K562 (cell line): Measurements from ENCODE around the gene PTPN12. TPM values are rescaled to one million over a fixed set of nuclear protein-coding genes. Genes with fewer than 3 reads are reported as not detected.

Experiments
- ATF7 ChIP-seq: fragments of 450-650 bp; IDR thresholded peaks from 2 replicates; pipeline ENCODE4 v1.7.1; 2014; ENCODE audit warnings: mild to moderate bottlenecking, moderate library complexity
- GTF2A2 ChIP-seq: IDR thresholded peaks from 2 replicates; pipeline ENCODE4 v1.6.1; 2016; ENCODE audit warnings: mild to moderate bottlenecking, missing genetic modification characterization, missing compliant biosample characterization
- HDAC8 ChIP-seq: fragments of 450-650 bp; IDR thresholded peaks from 2 replicates; pipeline ENCODE4 v1.6.1; 2016; ENCODE audit warnings: mild to moderate bottlenecking, missing genetic modification characterization, moderate library complexity, missing compliant biosample characterization
- KLF6 ChIP-seq: fragments of 250-450 bp; sonication (Bioruptor Pico); IDR thresholded peaks from 2 replicates; pipeline ENCODE4 v1.4.0; 2020; ENCODE audit warnings: mild to moderate bottlenecking, moderate library complexity, borderline replicate concordance
- ZNF175 ChIP-seq: fragments of 200-800 bp; sonication (Bioruptor generic); IDR thresholded peaks from 2 replicates; pipeline ENCODE4 v1.6.1; 2016; ENCODE audit warnings: low read depth, mild to moderate bottlenecking, missing genetic modification characterization, missing compliant biosample characterization
- ZNF79 ChIP-seq: fragments of 250-450 bp; sonication (Bioruptor Pico); IDR thresholded peaks from 2 replicates; pipeline ENCODE4 v1.4.0; 2020; ENCODE audit warnings: low read depth, mild to moderate bottlenecking, moderate library complexity
- polyA plus RNA-seq, 8 experiments: library from polyadenylated mRNA; depleted of rRNA in 4 of 8; stranded (reverse) in 5 of 8; unstranded in 3 of 8; fragments of >200 nt; fragmentation: Nextera tagmentation in 2 of 8; fragmentation: Illumina TruSeq in 1 of 8; extraction: Ambion mirVana in 2 of 8; extraction: Trizol in 1 of 8; gene quantifications; 2 replicates each; pipeline versions ENCODE4 v1.2.1 to v1.2.3, GENCODE V29; 2011 to 2014; ENCODE audit warnings: inconsistent platforms in 1 of 8, missing spikeins in 1 of 8
- total RNA-seq, 7 experiments: library from RNA; depleted of rRNA in 6 of 7; stranded (reverse); fragments of >200 nt in 6 of 7; fragmentation: Illumina TruSeq in 2 of 7; extraction: Trizol in 2 of 7; gene quantifications; 2 replicates each; pipeline versions ENCODE4 v1.2.1 to v1.2.3, GENCODE V29; 2011 to 2021; ENCODE audit warnings: low replicate concordance in 1 of 7
- TF ChIP-seq, protein P1 (sequence below): fragments of 450-650 bp; IDR thresholded peaks from 2 replicates; pipeline ENCODE4 v1.6.1; 2016; ENCODE audit warnings: mild to moderate bottlenecking, moderate library complexity
- TF ChIP-seq, protein P2 (sequence below): fragments of 450-650 bp; IDR thresholded peaks from 2 replicates; pipeline ENCODE4 v1.6.1; 2016

PTPN12 gene
- total and polyA plus RNA-seq, 9 of the 15 experiments (the other 6 are each of a cell fraction or from before 2014, with no cell fraction given): 15.3 to 79.8 (median 26.6) TPM

DNA sequence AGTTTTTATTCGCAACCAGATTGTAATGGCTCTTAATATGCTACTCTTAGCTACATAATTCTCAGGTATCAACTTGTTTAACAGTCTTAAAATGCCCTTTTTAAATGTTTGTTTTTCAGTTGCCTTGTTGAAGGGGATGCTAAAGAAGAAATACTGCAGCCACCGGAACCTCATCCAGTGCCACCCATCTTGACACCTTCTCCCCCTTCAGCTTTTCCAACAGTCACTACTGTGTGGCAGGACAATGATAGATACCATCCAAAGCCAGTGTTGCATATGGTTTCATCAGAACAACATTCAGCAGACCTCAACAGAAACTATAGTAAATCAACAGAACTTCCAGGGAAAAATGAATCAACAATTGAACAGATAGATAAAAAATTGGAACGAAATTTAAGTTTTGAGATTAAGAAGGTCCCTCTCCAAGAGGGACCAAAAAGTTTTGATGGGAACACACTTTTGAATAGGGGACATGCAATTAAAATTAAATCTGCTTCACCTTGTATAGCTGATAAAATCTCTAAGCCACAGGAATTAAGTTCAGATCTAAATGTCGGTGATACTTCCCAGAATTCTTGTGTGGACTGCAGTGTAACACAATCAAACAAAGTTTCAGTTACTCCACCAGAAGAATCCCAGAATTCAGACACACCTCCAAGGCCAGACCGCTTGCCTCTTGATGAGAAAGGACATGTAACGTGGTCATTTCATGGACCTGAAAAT is 89.7 kb downstream of the PTPN12 start (continued):
- TF ChIP-seq, protein P1, sequence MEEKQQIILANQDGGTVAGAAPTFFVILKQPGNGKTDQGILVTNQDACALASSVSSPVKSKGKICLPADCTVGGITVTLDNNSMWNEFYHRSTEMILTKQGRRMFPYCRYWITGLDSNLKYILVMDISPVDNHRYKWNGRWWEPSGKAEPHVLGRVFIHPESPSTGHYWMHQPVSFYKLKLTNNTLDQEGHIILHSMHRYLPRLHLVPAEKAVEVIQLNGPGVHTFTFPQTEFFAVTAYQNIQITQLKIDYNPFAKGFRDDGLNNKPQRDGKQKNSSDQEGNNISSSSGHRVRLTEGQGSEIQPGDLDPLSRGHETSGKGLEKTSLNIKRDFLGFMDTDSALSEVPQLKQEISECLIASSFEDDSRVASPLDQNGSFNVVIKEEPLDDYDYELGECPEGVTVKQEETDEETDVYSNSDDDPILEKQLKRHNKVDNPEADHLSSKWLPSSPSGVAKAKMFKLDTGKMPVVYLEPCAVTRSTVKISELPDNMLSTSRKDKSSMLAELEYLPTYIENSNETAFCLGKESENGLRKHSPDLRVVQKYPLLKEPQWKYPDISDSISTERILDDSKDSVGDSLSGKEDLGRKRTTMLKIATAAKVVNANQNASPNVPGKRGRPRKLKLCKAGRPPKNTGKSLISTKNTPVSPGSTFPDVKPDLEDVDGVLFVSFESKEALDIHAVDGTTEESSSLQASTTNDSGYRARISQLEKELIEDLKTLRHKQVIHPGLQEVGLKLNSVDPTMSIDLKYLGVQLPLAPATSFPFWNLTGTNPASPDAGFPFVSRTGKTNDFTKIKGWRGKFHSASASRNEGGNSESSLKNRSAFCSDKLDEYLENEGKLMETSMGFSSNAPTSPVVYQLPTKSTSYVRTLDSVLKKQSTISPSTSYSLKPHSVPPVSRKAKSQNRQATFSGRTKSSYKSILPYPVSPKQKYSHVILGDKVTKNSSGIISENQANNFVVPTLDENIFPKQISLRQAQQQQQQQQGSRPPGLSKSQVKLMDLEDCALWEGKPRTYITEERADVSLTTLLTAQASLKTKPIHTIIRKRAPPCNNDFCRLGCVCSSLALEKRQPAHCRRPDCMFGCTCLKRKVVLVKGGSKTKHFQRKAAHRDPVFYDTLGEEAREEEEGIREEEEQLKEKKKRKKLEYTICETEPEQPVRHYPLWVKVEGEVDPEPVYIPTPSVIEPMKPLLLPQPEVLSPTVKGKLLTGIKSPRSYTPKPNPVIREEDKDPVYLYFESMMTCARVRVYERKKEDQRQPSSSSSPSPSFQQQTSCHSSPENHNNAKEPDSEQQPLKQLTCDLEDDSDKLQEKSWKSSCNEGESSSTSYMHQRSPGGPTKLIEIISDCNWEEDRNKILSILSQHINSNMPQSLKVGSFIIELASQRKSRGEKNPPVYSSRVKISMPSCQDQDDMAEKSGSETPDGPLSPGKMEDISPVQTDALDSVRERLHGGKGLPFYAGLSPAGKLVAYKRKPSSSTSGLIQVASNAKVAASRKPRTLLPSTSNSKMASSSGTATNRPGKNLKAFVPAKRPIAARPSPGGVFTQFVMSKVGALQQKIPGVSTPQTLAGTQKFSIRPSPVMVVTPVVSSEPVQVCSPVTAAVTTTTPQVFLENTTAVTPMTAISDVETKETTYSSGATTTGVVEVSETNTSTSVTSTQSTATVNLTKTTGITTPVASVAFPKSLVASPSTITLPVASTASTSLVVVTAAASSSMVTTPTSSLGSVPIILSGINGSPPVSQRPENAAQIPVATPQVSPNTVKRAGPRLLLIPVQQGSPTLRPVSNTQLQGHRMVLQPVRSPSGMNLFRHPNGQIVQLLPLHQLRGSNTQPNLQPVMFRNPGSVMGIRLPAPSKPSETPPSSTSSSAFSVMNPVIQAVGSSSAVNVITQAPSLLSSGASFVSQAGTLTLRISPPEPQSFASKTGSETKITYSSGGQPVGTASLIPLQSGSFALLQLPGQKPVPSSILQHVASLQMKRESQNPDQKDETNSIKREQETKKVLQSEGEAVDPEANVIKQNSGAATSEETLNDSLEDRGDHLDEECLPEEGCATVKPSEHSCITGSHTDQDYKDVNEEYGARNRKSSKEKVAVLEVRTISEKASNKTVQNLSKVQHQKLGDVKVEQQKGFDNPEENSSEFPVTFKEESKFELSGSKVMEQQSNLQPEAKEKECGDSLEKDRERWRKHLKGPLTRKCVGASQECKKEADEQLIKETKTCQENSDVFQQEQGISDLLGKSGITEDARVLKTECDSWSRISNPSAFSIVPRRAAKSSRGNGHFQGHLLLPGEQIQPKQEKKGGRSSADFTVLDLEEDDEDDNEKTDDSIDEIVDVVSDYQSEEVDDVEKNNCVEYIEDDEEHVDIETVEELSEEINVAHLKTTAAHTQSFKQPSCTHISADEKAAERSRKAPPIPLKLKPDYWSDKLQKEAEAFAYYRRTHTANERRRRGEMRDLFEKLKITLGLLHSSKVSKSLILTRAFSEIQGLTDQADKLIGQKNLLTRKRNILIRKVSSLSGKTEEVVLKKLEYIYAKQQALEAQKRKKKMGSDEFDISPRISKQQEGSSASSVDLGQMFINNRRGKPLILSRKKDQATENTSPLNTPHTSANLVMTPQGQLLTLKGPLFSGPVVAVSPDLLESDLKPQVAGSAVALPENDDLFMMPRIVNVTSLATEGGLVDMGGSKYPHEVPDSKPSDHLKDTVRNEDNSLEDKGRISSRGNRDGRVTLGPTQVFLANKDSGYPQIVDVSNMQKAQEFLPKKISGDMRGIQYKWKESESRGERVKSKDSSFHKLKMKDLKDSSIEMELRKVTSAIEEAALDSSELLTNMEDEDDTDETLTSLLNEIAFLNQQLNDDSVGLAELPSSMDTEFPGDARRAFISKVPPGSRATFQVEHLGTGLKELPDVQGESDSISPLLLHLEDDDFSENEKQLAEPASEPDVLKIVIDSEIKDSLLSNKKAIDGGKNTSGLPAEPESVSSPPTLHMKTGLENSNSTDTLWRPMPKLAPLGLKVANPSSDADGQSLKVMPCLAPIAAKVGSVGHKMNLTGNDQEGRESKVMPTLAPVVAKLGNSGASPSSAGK: peak; percentile 10; the same call in 1 of the 2 replicates
- TF ChIP-seq GTF2A2 (tag) (peak; percentile 63; the same call in 1 of the 2 replicates), ZNF175 (peak; percentile 88), ZNF79 (peak; percentile 18; the same call in 1 of the 2 replicates), ATF7 (peak; percentile 42; the same call in 1 of the 2 replicates), KLF6 (peak; percentile 31; the same call in 1 of the 2 replicates), HDAC8 (tag) (0 out of 2 replicates have a peak, but pooled peaks have one; percentile 40)
- TF ChIP-seq, protein P2, sequence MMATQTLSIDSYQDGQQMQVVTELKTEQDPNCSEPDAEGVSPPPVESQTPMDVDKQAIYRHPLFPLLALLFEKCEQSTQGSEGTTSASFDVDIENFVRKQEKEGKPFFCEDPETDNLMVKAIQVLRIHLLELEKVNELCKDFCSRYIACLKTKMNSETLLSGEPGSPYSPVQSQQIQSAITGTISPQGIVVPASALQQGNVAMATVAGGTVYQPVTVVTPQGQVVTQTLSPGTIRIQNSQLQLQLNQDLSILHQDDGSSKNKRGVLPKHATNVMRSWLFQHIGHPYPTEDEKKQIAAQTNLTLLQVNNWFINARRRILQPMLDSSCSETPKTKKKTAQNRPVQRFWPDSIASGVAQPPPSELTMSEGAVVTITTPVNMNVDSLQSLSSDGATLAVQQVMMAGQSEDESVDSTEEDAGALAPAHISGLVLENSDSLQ: peak; percentile 36; the same call in 1 of the 2 replicates
